Superior temporal gyrus (tissue), 1 donor: Measurements from ENCODE around the gene KIF25.
A peak's percentile ranks its signal among the peaks of the same experiment; 100 is the strongest.
"Not testable (repeated sequence)": the region's sequence is repeated elsewhere in the genome, so short reads cannot be mapped to it uniquely, and the experiment has no call there.

Experiments
- DNase-seq: peaks from one replicate; pipeline ENCODE4 v3.0.0-alpha.2; 2016; ENCODE audit errors: extremely low spot score

The KIF25 gene

GRCh38 chr6:167995731-167996151 is 1.7 kb upstream of the KIF25 start:
- DNase-seq, result no peak

GRCh38 chr6:167996424-167997199 is 859 bp upstream of the KIF25 start:
- no peak for DNase-seq

DNA sequence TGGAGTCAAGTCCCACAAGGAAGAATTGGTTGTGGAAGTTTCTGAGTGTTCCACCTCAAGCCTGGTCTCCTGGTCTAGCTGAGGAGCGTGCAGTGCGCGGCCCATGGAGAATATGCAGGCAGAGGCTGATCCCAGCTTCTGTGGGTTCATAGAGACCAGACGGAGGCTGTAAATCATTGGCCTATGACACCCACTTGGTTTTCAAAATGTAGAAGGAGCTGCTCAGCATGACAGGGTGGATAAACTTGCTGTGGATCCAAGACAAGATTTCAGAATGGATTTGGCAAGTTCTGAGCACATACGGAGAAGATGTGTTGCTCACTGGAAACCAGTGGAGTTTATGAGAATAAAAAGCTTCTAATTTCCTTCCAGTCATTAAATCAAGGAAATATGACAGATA is 744 bp downstream of the KIF25 start:
- no peak for DNase-seq

GRCh38 chr6:168000198-168001028 is 2.9 kb downstream of the KIF25 start:
- DNase-seq, result no peak

- no peak for DNase-seq
Measured at GRCh38 chr6:168001029-168001332, 3.5 kb downstream of the KIF25 start.

- not testable (repeated sequence) for DNase-seq
Measured at GRCh38 chr6:168001514-168001913, 4.0 kb downstream of the KIF25 start.

GRCh38 chr6:168002804-168003203 is 5.3 kb downstream of the KIF25 start:
- no peak for DNase-seq

DNA sequence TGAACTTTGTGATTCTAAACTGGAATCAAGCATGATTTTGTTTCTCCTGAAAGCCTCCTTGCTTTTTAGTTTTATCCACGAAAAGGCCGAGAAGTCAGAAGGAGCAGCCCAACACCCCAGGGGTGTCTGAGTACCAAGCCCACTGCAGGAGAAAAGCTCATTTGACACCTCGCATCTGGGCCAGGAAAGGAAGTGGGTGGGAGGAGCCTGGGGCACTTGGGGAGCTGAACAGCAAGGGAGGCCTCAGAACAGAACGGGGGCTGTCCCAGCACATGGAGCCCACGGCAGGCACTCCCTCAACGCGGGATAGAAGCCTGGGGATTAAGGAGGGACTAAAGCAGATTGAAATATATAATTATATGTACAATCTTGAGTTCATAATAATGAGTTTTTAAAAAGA is 6.6 kb downstream of the KIF25 start:
- no peak for DNase-seq

DNA sequence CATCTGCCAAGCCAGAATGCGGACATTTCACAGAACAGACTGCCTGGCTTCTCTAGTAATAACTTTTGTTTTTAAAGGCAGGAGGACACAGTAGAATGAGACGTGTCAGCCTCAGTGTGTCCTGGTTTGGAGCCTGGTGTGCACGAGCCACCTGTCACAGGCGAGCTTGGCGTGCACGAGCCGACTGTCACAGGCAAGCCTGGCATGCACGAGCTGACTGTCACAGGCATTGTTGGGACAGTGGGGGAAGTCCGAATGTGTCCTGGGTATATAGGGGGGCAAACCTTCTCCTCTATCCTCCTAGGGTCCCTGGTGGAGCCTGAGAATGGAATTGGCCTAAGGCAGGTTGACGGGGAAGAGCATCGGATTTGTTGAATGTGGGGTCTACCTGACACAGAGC is 7.5 kb downstream of the KIF25 start:
- no peak for DNase-seq

DNA sequence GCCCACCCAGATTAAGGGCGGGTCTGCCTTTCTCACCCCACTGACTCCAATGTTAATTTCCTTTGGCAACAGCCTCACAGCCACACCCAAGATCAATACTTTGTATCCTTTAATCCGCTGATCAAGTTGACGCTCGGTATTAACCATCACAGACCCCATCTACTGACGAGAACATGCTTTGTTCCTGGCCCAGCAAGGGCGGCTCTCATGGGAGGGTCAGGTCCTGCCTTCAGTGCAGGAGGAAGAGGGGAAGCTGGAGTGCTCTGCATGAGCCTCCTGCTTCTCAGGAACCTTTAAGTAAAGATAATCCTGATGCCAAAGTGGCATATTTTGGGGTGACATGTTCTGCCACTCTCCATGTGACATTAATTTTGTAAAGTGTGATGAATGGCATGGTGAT is 8.3 kb downstream of the KIF25 start:
- DNase-seq, result no peak

DNA sequence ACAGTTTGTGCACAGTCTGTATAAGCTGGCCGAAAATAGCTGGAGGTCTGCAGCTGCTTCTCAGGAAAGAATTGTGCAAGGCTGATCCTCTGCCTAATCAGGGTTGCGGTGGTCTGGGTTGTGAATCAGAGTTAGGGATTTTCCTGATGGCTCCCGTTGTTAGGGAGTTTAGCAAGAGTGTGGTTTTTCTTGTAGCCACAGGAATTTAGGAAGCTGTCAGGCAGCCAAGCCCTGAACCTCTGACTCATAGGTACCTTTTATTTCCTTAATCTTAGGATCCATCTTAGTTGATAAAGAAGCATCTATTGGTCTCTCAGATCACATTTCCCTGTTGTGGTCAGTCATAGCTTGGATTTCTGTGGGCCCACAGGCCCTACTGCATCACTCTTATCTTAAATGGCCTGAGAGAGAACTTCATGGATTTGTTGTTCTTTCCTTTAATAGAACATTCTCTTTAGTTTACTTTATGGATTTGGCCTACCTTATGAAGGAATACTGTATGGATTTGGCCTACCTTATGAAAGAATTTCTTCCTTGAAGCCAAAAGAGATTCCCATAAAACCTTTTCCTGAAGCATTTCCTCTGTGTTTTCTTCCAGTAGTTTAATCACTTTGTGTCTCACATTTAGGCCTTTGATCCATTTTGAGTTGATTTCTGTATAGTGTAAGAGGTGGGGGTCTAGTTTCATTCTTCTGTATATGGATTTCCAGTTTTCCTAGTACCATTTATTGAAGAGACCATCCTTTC is 10.3 kb downstream of the KIF25 start:
- DNase-seq, result no peak

- no peak for DNase-seq
Measured at GRCh38 chr6:168009331-168009730, 11.9 kb downstream of the KIF25 start.

DNA sequence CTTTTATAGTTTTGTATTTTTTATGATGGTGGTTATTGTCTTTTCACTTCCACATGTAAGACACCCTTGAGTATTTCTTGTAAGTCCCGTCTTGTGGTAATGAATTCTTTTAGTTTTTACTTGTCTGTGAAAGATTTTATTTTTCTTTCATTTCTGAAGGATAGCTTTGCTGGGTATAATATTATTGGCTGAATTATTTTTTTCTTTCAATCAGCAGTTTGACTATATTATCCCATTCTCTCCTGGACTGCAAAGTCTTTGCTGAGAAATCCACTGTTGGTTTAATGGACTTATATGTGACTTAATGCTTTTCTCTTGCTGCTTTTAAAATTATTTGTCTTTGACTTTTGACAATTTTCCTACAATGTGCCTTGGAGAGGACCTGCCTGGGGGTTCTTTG is 13.8 kb downstream of the KIF25 start:
- no peak for DNase-seq

GRCh38 chr6:168012431-168013249 is 15.2 kb downstream of the KIF25 start:
- no peak for DNase-seq

DNA sequence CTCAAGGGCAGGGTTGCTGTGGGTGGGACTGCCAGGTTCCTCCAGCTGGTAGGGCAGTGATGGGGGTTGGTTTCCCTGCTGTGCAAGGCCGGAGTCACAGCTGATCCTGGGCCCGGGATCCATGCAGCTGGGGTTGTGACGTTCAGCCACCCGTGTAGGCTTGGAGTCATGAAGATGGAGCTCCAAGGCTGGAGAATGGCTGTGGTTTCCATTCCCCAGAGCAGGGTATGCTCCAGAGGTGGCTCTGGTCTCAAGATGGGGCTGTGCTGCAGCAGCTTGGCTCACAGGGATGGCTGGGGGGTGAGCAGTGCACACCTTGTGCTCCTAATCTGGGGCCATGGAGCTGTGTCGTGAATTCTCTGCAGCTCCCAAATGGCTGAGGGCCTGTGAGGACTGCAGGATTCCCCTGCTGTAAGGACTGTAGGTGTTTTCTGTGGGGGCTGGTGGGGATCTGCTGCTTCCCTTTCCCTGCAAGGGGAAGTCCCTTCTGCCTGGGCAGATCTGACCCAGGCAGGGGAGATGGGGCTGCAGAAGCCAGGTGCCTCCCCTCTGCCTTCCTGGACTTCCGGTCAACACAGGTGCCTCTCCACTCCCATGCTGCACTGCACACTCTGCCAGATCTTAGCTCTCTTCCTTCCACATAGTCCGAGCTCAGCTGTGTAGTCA is 15.9 kb downstream of the KIF25 start:
- DNase-seq, result no peak

- no peak for DNase-seq
Measured at GRCh38 chr6:168014428-168014827, 17.0 kb downstream of the KIF25 start.

DNA sequence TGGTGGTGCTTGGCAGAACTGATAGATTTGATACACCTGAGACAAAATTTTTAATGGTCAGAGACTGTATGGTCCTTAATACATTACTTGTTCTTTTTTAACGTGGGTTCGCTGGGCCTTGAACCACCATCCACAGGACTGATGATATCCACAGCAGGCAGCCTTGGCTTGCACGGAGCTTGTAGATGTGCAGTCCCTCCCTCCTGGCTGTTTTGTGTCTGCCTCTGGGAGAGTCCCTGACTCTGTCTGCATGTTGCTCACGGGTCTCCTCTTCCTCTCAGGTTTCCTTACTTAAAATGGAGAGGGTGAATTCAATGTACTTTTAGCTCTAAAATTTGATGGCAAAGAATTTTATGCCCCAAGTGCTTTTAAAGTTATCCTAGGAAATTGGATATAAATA is 17.5 kb downstream of the KIF25 start:
- DNase-seq, result no peak

GRCh38 chr6:168015482-168016175 is 18.2 kb downstream of the KIF25 start:
- DNase-seq, result no peak

- no peak for DNase-seq
Measured at GRCh38 chr6:168016176-168016620, 18.7 kb downstream of the KIF25 start.

- DNase-seq, result peak; percentile 40
Measured at GRCh38 chr6:168016721-168017525, 19.5 kb downstream of the KIF25 start.
